ENCODE data around the gene CRTC3.

The CRTC3 gene

DNA sequence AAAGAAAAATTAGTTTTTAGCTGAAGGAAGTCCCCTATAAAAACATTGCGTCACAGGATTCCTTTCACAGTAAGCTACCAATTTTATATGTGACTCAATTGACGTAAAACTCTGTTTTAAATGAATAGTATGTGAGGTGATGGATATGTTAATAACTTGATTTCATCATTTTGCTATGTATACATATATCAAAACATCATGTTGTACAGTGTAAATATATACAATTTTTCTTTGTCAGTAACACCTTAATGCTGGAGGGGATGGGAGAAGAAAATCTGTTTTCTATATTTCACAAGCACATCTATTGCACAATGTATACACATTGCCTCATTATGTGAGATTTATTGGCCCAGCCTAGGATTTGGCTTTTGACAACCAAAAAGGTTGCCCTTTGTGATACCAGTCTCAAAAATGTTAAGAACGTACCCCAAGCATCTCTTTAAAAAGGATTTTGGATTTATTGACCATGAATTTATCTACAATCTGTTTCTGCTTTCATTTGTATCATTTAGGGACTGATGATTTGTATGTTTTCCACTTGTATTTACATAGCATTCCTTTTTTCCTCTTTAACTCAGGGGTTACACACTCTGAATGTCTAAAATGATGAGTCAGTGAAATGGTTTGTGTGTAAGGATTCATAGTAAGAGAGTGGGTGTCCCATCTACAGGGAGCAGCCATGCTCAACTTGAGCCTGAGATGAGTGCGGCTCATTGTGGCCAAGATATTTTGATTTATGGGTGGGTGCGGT lies 62.6 kb downstream of the CRTC3 start:
- no peak for DNase-seq (ENCODE audit: low read depth, low spot score)

GRCh38 chr15:90593499-90594158 lies 63.9 kb downstream of the CRTC3 start:
- no peak for DNase-seq (ENCODE audit: low read depth, low spot score)

GRCh38 chr15:90594301-90594738 lies 64.6 kb downstream of the CRTC3 start:
- no peak for DNase-seq (ENCODE audit: low read depth, low spot score)

GRCh38 chr15:90595763-90596155 lies 66.0 kb downstream of the CRTC3 start:
- DNase-seq (ENCODE audit: low read depth, low spot score), result no peak

DNA sequence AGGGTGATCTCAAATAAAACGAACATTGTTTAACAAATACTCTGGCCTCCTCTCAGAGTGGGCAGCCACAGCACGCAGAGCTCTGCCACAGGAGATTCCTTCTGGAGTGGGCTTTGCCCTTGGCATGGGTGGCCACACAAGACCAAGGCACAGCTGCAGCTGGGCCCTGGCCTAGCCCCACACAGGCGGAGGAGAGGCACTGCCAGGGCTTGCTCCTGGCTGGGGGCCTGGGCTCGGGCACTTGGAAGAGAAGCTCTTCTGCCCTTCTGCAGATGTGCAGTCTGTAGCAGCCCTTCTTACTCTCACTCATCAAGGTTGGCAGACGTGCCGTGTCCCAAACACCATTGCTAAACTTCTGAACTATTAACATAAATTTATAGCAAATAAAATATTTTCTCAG lies 67.2 kb downstream of the CRTC3 start:
- DNase-seq (ENCODE audit: low read depth, low spot score), result no peak

GRCh38 chr15:90597577-90597976 lies 67.9 kb downstream of the CRTC3 start:
- no peak for DNase-seq (ENCODE audit: low read depth, low spot score)

DNA sequence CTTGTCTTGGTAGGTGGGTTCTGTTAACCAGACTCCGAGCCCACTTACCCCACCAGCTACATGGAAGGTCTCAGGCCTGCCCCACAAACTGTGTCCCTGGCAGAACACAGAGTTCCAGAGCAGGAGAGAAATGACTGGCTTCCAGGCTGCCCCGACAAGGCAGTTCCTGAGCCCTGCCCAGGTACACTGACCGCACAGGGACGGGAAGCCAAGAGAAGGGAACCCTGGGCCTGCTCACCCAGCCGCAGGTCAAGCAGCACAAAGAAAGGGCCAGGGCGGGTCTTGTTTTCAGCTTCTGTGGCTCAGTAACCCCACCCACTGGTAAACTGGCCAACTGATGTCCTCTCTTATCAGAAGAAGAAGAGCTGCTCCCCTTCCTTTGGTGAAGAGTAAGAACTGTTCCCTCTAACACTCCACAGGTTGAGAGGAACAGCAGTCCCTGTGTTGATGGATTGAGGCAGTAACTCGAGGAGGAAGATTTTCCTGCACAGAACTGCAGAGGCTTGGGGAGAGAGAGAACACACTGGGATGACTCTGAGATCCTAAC lies 68.4 kb downstream of the CRTC3 start:
- peak; percentile 75 for DNase-seq (ENCODE audit: low read depth, low spot score)

DNA sequence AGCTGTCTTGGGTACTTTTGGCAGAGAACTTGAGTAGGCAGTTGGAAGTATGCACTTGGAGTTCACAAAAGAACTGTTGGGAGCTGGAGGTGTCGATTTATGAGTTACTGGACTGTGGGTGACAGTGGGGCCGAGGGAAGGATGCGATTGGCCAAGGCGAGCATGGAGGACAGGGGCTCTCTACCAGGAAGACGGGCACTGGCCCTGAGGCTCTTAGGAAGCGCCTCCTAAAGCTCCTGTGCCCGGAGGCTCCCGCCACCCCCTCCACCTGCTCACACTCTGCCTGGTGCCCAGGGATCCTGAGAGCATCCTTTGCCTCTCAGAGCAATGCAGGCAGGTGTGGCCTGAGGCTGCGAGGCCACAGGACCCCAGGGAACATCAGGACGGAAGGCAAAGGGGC lies 69.0 kb downstream of the CRTC3 start:
- no peak for DNase-seq (ENCODE audit: low read depth, low spot score)

GRCh38 chr15:90599116-90599515 lies 69.4 kb downstream of the CRTC3 start:
- DNase-seq (ENCODE audit: low read depth, low spot score), result no peak

DNA sequence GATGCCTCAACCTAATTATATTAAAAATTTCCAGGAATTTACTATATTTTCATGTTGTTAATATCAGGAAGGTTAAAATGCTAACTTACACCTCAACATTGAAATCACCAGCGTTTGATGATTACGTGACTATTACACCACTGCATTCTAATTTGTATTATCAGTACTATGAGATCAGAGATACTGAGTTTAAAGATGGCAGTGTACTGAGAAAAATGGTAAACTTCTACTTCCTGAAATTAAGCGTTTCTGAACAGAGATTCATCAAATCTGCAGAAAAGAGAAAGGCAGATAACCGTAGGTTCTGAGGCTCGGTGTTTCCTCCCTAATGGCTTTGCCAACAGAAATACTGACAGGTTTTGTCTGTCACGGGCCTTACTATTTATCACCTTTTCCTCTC lies 69.9 kb downstream of the CRTC3 start:
- no peak for DNase-seq (ENCODE audit: low read depth, low spot score)

GRCh38 chr15:90600954-90601353 lies 71.2 kb downstream of the CRTC3 start:
- DNase-seq (ENCODE audit: low read depth, low spot score), result no peak

- DNase-seq (ENCODE audit: low read depth, low spot score), result no peak
Observed at GRCh38 chr15:90603893-90604292, 74.2 kb downstream of the CRTC3 start.

GRCh38 chr15:90606641-90607040 lies 76.9 kb downstream of the CRTC3 start:
- DNase-seq (ENCODE audit: low read depth, low spot score), result no peak

- DNase-seq (ENCODE audit: low read depth, low spot score), result no peak
Observed at GRCh38 chr15:90607361-90607760, 77.6 kb downstream of the CRTC3 start.

GRCh38 chr15:90609242-90610180 lies 79.8 kb downstream of the CRTC3 start:
- DNase-seq (ENCODE audit: low read depth, low spot score), result peak; percentile 64

GRCh38 chr15:90610190-90610589 lies 80.5 kb downstream of the CRTC3 start:
- DNase-seq (ENCODE audit: low read depth, low spot score), result no peak

DNA sequence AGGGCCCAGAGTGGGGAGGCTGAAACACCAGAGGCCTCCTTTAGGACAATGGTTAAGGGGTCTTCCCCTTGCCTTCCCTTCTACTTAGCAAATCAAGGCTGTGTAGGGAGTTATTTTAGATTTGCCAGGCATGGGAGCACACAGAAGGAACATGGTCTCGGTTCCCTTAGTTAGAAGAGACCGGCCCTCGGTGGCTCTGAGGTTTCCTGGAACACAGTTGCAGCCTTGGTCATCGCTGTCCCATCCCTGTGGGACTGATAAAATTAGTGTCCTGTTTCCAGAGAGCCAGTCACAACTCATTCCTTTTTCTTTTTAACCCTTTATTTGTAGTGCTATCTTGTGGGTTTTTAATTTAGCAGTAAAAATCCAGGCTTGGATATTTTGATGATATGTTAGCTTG lies 81.4 kb downstream of the CRTC3 start:
- no peak for DNase-seq (ENCODE audit: low read depth, low spot score)

DNA sequence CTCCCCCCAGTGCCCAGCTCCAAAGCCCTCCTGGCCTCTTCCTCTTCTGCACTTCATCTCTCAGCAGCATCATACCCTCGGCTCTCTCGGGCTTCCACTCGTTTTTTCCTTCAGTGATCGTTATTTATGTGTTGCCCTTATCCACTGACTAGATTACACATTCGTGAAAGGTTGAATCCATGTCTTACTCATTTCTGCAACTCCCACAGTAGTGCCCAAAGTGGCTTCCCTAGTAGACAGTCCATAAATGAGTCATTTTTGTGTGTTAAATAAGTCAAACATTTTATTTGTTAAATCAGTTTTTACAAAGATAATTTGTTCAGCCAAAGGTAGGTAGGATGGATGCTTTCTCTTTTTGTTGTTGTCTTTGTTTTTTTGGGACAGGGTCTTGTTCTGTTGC lies 87.4 kb downstream of the CRTC3 start:
- DNase-seq (ENCODE audit: low read depth, low spot score), result no peak

DNA sequence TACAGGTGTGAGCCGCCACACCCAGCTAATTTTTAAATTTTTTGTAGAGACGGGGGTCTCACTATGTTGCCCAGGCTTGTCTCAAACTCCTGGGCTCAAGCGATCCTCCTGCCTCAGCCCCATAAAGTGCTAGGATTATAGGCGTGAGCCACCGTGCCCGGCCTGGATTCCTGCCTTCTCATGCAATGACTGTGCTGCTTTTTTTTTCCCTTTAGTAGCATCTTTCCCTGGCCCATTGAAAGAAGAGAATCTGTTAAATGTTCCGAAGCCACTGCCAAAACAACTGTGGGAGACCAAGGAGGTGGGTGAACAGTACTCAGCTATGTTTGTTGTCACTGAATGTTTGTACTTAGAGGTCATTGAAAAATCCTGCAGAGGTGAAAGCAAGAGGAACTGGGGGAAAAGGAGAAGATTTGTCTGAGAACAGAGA lies 88.0 kb downstream of the CRTC3 start:
- DNase-seq (ENCODE audit: low read depth, low spot score), result no peak

DNA sequence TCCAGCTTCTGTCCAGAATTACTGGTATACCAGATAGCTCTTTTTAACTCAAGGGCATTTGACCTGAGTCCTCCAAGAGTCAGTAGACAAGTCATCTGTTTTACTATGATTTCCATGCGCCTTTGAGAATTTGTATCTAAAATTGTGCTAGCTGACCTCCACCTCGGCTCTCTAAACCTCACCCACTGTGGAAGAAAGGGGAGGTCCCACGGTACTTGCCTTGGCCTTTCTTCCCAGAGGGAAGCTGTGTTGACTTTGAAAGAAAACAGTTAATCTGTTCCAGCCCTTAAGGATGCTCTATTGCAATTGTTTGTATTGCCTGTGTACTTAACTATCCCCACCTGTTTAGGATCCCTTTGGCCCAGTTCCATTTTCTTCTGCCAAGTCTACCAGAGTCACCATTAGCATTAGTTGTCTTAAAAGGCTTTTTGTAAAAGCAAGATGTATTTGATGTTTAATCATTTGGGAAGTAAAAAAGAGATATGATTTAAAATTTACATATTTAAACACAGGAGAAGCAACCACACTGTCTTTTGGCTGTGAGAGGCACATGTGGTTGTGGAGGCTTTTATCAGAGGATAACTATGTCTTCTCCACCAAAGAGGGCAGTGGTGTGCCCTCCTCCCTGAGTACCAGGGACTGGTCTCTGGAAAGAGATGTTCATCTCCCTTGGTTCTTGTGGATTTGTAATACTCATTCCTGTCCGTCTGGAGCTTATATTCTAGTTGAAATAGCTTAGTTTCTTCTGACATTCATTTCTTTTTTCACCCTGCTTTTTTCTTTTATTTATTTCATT lies 88.8 kb downstream of the CRTC3 start:
- DNase-seq (ENCODE audit: low read depth, low spot score), result no peak

DNA sequence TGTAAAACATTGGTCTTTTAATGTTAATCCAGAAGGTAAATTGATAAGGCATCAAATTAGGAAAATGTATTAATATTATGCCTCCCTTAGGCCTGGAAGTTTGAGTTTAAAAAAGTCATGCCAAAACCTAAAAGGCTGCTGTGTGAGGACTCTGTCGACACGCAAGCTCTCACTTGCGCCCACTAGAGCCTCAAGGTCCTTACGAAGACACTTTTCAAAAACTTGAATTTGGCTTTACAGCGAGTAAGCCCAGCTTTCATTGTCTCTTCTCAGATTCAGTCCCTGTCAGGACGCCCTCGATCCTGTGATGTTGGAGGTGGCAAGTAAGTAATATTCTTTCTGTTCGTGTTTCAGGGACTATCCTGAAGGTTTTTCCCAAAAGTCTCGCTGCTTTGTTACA lies 89.7 kb downstream of the CRTC3 start:
- DNase-seq (ENCODE audit: low read depth, low spot score), result no peak
